H54 (cell line): ENCODE results near the gene F10.

ENCODE experiments used
- DNase-seq: peaks from one replicate; pipeline ENCODE4 v3.0.0; 2011; ENCODE audit warnings: low spot score, mixed read lengths; ENCODE audit not compliant: insufficient read length
- FAIRE-seq: peaks from 3 replicates; lab custom pipeline; 2011; peaks lifted over from hg19 to GRCh38; lab: Jason Lieb, UNC
- POLR2A ChIP-seq: IDR thresholded peaks from 2 replicates; pipeline ENCODE4 v1.6.1; 2011; ENCODE audit warnings: low read depth, mild to moderate bottlenecking, low read length

Gene F10

DNA sequence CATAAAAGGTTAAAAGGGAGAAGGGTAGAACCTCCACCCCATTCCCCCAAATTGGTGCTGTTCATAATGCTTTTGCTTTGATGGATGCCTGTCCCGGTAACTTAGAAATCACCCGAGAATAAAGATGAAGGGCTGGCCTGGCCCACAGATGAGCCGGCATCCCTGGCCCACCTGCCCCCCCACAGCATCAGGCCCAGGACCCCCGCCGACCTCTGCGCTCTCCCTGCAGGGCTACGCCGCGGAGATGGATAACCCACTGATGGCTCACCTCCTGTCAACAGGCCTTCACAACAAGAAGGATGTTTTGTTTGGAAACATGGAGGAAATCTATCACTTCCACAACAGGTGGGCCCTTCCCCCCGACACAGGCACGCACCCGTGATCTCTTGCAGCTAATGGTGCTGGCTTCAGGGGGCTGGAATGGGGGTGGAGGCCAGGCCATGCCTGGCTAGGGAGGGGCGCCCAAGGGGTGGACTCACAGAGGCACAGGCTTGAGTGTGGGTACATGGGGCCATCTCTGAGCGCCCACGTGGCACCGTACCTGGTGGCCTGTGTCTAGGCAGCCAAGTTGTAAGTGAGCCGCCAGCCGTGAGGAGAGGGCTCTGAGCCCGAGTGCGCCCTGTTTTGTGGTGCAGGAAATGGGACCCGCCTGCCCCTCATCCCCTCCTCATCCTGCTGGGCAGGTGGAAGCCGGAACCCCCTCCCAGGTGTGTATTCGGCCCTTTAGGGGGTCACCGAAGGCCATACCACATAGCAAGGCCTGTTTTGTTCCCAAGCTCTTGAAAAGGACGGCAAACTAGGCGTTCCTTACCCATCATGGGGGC is 40.2 kb upstream of the F10 start:
- no peak for FAIRE-seq
- DNase-seq, result no peak

DNA sequence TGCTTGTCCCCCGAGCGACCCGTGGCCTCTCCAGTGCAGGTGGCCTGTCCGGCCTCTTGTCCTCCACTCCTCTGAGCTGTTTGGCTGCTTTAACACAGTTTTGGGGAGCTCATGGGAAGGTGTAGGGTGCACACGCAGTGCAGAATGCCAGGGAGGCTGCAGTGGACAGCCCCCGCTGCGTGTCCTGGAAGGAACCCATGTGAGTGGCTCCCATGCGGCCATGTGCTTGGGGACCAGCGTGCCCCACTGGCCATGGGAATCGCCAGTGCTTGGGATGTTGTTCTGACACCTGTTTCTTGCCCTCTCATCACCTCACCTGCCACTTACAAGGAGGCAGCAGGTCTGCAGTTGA is 39.6 kb upstream of the F10 start:
- no peak for TF ChIP-seq POLR2A
- DNase-seq (no peak), FAIRE-seq (no peak)

More for the DNA sequence above, 40.2 kb upstream of the F10 start:
- no peak for TF ChIP-seq POLR2A

DNA sequence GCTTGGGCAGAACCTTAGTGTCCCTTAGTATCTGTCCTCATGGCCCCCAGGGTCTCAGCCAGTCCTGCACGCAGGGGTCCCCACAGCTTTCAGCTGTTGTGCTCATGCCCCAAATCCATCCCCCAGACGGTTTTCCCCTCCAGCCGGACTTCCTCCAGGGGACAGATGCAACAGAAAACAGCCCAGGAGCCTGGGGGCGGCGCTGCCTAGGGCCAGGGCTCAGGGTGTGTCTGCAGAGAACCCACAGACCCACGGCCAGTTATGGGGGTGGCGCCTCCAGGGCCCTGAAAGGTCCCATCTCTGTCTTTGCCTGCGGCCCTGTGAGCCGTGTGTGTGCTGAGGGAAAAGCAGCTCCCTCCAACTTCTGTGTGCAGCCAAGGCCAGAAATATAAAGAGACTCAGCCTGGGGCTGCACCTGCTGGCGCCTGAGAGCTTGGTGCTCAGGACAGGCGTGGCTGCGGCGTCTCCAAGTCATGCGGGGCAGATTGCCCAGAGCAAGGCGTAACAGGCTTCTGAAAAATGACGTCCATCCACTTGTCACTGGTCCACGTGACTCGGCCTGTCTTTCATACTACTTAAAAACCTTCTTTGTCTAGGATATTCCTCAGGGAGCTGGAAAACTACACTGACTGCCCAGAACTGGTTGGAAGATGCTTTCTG is 39.1 kb upstream of the F10 start:
- FAIRE-seq (no peak), DNase-seq (peak; percentile 69)
- no peak for TF ChIP-seq POLR2A

DNA sequence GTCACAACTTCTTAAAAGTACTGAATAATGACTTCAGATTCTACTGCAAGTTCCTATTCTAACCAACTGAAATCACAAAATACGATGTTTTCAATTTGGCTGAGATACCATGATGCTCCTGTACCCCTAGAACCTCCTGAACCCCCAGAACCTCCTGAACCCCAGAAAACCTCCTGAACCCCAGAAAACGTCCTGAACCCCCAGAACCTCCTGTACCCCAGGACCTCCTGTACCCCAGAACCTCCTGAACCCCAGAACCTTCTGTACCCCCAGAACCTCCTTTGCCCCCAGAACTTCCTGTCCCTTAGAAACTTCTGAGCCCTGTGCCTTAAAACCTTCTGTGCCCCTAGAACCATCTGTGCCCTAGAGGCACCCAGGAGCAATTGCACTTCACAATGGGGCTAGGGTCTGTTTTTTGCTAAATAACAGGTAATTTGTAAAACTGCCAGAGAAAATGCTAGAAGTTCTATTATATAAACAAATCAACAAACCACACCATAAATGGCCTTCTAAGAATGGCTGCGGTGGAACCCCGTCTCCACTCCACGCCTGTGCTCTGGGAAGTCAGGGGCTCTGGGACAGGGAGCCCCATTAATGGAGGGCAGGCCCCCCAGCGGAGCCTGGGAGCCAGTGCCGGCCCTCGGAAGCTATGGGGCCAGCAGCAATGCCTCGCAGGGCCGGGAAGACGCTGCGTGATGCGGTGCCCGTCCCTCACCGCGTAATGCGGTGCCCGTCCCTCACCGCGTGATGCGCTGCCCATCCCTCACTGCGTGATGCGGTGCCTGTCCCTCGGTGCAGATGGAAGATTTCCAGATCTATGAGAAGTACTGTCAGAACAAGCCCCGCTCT is 38.3 kb upstream of the F10 start:
- DNase-seq, result no peak
- FAIRE-seq, result no peak

DNA sequence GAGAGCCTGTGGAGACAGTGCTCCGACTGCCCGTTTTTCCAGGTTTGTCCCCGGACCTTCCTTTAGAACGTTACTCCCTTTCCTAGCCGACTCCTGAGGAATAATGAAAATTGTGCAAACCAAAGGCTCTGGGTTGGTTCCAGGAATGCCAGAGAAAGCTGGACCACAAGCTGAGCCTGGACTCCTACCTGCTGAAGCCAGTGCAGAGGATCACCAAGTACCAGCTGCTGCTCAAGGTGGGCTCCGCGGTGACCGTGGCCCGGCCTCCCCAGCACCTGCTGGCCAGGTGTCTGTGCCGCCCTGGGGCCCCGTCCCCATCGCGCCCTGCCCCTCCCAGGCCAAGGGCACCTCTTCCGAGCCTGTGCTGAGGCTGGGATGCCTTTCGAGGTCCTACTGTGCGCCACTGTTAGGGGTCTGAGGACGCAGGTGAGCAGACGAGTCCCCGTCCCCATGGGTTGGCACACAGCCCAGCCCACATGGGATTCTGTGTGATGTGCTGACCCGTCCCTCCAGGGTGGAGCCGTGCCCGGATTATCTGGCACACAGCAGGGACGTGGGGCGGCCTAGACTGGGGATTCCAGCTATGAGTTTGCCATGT is 37.6 kb upstream of the F10 start:
- TF ChIP-seq POLR2A, result no peak
- FAIRE-seq, result no peak
- DNase-seq, result no peak

More for the DNA sequence above, 38.3 kb upstream of the F10 start:
- no peak for TF ChIP-seq POLR2A

DNA sequence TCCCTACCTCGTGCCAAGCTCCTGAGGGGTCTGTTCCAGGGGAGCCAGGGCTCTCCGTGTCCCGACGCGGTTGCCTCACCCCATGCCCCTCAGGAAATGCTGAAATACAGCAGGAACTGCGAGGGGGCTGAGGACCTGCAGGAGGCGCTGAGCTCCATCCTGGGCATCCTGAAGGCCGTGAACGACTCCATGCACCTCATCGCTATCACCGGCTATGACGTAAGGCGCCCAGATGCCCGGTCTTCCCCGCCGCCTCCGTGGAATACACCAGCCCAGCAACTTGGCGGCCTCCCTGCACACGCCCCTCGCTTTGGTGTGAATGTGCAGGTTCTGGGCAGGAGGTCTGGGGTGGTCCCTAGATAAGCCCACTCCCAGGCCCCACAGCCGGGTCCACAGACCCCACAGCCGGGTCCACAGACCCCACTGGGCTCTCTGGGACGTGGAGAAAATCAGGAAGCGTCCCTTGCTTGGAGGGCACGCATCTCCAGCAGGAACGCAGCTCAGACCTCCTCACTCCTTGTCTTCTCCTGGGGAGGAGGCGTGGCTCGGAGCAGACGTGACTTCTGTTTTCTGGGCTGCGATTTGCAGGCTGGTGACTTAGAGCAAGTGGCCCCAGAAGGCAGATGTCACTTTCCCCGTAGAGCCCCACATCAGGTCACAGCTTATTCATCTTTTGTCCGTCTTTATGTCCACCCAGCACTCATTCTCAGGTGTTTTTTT is 36.4 kb upstream of the F10 start:
- no peak for FAIRE-seq
- TF ChIP-seq POLR2A, result no peak
- DNase-seq, result no peak

DNA sequence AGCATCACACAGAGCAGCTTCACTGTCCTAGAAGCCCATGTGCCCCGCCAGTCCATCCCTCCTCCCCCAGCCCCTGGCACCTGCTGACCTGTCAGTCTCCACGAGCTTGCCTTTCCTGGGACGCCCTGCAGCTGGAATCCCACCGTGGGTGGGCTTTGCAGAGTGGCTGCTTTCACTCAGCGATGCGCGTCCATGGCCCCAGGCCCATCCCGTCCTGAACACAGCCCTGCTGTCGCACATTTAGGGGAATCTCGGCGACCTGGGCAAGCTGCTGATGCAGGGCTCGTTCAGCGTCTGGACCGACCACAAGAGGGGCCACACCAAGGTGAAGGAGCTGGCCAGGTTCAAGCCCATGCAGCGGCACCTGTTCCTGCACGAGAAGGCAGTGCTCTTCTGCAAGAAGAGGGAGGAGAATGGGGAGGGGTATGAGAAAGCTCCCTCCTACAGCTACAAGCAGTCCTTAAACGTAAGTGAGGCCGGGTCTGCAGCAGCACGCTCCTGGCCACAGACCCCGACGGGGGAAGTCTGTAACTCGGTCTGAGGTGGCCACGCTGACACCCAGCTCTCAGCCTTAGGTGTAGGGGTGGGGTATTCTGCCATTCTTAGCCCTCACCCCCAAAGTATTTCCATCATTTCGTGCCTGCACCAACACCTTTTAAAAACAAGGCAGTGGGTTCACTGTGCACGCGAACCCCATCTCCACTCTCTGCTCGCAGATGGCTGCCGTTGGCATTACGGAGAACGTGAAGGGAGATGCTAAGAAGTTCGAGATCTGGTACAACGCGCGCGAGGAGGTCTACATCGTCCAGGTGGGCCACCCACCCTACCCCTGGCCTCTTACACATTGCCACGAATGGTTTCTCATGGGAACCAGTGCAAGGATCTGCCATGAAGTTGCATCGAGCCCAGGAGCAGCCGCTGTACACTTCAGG is 35.3 kb upstream of the F10 start:
- DNase-seq (no peak), FAIRE-seq (no peak)
- TF ChIP-seq POLR2A, result no peak

DNA sequence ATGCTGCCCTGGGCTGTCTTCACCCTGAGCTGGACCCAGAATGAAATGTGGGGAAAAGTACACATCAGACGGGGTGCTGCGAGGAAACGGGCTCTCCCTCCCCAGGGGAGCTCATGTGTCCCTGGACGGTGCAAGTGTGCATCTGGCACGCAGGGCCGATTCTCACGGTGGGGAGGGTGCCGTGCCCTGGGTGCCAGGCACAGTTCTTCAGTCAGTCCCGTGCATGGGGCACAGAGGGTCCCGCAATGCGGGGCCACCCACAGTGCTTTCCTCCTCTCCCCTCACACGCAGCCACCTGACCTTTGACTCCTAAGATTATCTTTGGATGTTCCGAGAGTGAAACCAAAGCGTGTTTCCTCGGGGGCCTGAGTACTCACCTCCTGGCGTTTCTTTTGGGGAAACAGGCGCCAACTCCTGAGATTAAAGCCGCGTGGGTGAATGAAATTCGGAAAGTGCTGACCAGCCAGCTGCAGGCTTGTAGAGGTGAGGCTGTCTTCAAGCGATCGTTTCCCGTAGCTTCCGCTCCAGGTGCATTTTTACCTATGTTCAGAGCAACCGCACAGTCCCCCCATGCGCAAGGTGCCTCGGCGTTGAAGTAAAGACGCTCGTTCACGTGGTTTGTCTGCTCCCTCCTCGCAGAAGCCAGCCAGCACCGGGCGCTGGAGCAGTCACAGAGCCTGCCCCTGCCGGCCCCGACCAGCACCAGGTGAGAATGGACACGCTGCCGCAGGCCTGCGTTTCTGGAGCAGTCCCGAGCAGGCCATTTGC is 34.5 kb upstream of the F10 start:
- DNase-seq, result no peak
- FAIRE-seq, result no peak

DNA sequence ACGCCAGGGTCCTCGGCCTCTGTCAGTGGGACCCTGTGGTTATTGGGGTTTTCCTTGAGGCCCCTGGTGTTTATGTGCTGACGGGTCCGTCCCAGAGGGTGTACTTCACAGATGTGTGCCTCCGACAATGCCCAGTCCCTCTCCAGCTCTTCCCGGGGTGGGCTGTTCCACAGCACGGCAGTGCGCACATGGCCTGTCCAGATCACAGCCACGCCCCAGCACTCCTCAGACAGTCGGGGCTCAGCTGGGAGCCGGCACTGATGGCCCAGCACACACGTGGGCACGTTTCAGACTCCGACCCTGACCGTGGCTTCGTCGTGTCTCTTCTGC is 33.9 kb upstream of the F10 start:
- FAIRE-seq (no peak), DNase-seq (no peak)
- no peak for TF ChIP-seq POLR2A

More for the DNA sequence above, 34.5 kb upstream of the F10 start:
- TF ChIP-seq POLR2A, result no peak

DNA sequence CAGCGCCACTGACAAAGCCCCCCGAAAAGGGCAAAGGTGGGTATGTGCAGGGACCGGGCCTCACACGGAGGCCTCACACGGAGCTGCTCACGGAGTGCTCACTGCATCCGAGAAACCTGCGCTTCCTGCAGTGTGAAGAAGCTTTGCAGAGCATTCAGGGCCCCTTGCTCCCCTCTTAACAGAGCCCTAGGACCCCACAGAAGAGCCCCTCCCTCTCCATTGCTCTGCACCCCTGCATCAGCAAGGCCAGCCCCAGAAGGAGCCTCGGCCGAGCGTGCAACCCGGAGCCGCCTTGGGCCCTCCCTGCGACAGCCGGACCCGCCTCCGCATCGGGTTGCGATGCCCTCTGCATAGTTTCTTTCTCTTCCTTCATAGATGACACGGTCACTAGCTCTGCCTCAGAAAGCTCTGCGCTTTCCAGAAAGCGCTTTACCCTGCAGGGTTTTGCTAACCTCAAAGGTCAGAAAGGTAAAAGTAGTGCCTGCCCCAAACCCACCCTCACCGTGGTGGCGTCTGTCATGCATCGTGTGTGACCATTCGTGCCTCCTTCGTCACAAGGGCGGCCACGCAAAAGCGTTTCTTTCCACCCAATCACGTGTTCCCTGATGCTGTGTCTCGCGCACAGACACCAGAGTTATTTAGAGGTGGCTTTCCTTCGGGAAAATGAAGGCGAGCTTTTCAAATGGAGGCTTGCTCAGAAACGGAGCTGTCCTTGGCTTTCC is 32.7 kb upstream of the F10 start:
- FAIRE-seq, result no peak

DNA sequence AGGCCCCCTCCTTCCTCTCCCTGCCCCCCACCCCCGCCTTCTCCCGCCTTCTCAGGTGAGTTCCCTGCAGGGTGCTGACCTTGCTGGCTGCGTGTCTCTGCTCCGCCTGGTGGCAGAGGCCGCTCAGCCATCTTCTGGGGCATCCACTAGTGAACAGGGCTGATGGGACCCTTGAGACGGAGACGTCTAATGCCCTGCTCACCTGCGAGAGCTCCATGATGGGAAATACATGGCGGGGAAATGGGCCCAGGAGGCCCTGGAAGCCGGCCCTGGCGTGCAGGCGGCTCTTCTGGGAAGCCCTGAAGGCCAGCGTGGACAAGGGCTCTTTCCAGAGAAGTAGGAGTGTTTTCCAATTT is 32.2 kb upstream of the F10 start:
- DNase-seq (no peak), FAIRE-seq (no peak)
- TF ChIP-seq POLR2A, result no peak

More for the DNA sequence above, 32.7 kb upstream of the F10 start:
- no peak for DNase-seq
- no peak for TF ChIP-seq POLR2A
